ENCODE data around the gene OR5W2.

GRCh38 chr11:55942785-55943392 lies 28.5 kb upstream of the OR5W2 start:
- TF ChIP-seq CTCF (IDR thresholded peaks at IDR 0.05) (peak in 2 of 6 experiments; percentile 15 to 41), POLR2A (IDR thresholded peaks at IDR 0.05) (no peak)
